GM19455 (cell line): ENCODE measurements around the gene CT45A10.
"Not testable (repeated sequence)": the region's sequence is repeated elsewhere in the genome, so short reads cannot be mapped to it uniquely, and the experiment has no call there.

Experiments
- ATAC-seq: cut with Tn5 transposase; IDR thresholded peaks from one replicate; pipeline ENCODE4 v1.9.1; 2021; ENCODE audit not compliant: unreplicated experiment

CT45A10 gene

GRCh38 chrX:135893294-135893817, at the start of gene CT45A10, which contains the start of gene SAGE1:
Gene CT45A10 (minus strand): TSS chrX:135893444. CDS start chrX:135885344, 8,100 bp downstream.
Gene SAGE1 (plus strand): TSS chrX:135893716. CDS start chrX:135896243, 2,527 bp downstream.
- ATAC-seq: no peak

- ATAC-seq: peak; percentile 57
Observed at GRCh38 chrX:135931644-135932487, 38.6 kb upstream of the CT45A10 start.

GRCh38 chrX:135927897-135928296, 34.7 kb upstream of the CT45A10 start:
- no peak for ATAC-seq

GRCh38 chrX:135923353-135923752, 30.1 kb upstream of the CT45A10 start:
- ATAC-seq: no peak

GRCh38 chrX:135920516-135920915, 27.3 kb upstream of the CT45A10 start:
- ATAC-seq: not testable (repeated sequence)

- no peak for ATAC-seq
Observed at GRCh38 chrX:135914404-135914803, 21.2 kb upstream of the CT45A10 start.

- ATAC-seq: no peak
Observed at GRCh38 chrX:135910251-135910650, 17.0 kb upstream of the CT45A10 start.

- ATAC-seq: no peak
Observed at GRCh38 chrX:135892781-135893180, 463 bp downstream of the CT45A10 start.

GRCh38 chrX:135890087-135890585, 3.1 kb downstream of the CT45A10 start:
- no peak for ATAC-seq

- ATAC-seq: not testable (repeated sequence)
Observed at GRCh38 chrX:135888976-135889375, 4.3 kb downstream of the CT45A10 start.

- ATAC-seq: not testable (repeated sequence)
Observed at GRCh38 chrX:135888230-135888629, 5.0 kb downstream of the CT45A10 start.

GRCh38 chrX:135882741-135883140, 10.5 kb downstream of the CT45A10 start:
- ATAC-seq: not testable (repeated sequence)

- not testable (repeated sequence) for ATAC-seq
Observed at GRCh38 chrX:135871712-135872111, 21.5 kb downstream of the CT45A10 start, which contains the start of gene CT45A9. Gene CT45A9 (minus strand): TSS chrX:135871812. CDS start chrX:135868061, 3,751 bp downstream.

- ATAC-seq: not testable (repeated sequence)
Observed at GRCh38 chrX:135854438-135854837, 38.8 kb downstream of the CT45A10 start, which contains the start of gene CT45A8. Gene CT45A8 (minus strand): TSS chrX:135854538. CDS start chrX:135850783, 3,755 bp downstream.

GRCh38 chrX:135837180-135837579, 56.1 kb downstream of the CT45A10 start, which contains the start of gene CT45A7:
Gene CT45A7 (minus strand): TSS chrX:135837280. CDS start chrX:135833533, 3,747 bp downstream.
- ATAC-seq: not testable (repeated sequence)
